Activated B cell treated with CpG ODN at 0.5 μM for 24 hours (primary cell): ENCODE measurements around the gene SPN. TPM values are rescaled to one million over a fixed set of nuclear protein-coding genes. Genes with fewer than 3 reads are reported as not detected.

Source experiments
- ATAC-seq: fragments of 200-7000 bp; cut with Tn5 transposase; one replicate; pipeline ENCODE4 v1.10.0; 2021; ENCODE audit warnings: low read depth, mild to moderate bottlenecking, moderate library complexity
- CTCF ChIA-PET: fragments of 350-600 bp; sonication (Branson Sonifier 250); formaldehyde crosslinking; loops from one replicate; lab custom pipeline; 2021; ENCODE audit warnings: antibody characterized with exemption; lab: Charles Lee
- POLR2A ChIA-PET: fragments of 350-600 bp; sonication (Branson Sonifier 250); formaldehyde crosslinking; loops from one replicate; lab custom pipeline; 2021; ENCODE audit warnings: antibody characterized with exemption; lab: Charles Lee
- DNase-seq: peaks from one replicate; pipeline ENCODE4 v3.0.0; 2022
- H3K27ac Mint-ChIP-seq: one replicate; pipeline ENCODE4 v1.8.0; 2020; ENCODE audit warnings: mixed read lengths
- H3K27me3 Mint-ChIP-seq: one replicate; pipeline ENCODE4 v1.8.0; 2021; ENCODE audit warnings: mixed read lengths
- H3K36me3 Mint-ChIP-seq: one replicate; pipeline ENCODE4 v1.8.0; 2021; ENCODE audit warnings: low read depth, mixed read lengths
- H3K4me1 Mint-ChIP-seq: one replicate; pipeline ENCODE4 v1.8.0; 2021; ENCODE audit warnings: mixed read lengths
- H3K4me3 Mint-ChIP-seq: one replicate; pipeline ENCODE4 v1.8.0; 2020; ENCODE audit warnings: mild to moderate bottlenecking, mixed read lengths
- H3K9me3 Mint-ChIP-seq: one replicate; pipeline ENCODE4 v1.8.0; 2020; ENCODE audit warnings: mixed read lengths
- intact Hi-C: fragments of 100-400 bp; cut with micrococcal nuclease; formaldehyde crosslinking; loops from one replicate; pipeline ENCODE4 v1.15.1; 2024
- total RNA-seq: library from RNA; stranded (reverse); gene quantifications from 2 replicates; pipeline ENCODE4 v1.2.3, GENCODE V29; 2022
- TF ChIP-seq, protein P1 (sequence below): fragments of 200-600 bp; IDR thresholded peaks from one replicate; pipeline ENCODE4 v1.8.0; 2022; ENCODE audit warnings: antibody characterized with exemption, mild to moderate bottlenecking

The SPN gene
- total RNA-seq, 1 donor from 2014 or later: 2.4 TPM

- H3K27me3 Mint-ChIP-seq: no peaks in the 10 kb centered on the region
- ChIA-PET POLR2A (interaction anchor here (0.5 to 1.4 kb wide), 3 partner anchors 27 to 793 kb away, joined by 3 read pairs; no protein-coding TSS in a partner anchor), CTCF (interaction anchor here (0.8 to 1.0 kb wide), 2 partner anchors 9 to 39 kb away, joined by 3 read pairs; no protein-coding TSS in a partner anchor)
- peak within 1 kb of the TSS; percentile 35 for H3K27ac Mint-ChIP-seq
- TF ChIP-seq, protein P1, sequence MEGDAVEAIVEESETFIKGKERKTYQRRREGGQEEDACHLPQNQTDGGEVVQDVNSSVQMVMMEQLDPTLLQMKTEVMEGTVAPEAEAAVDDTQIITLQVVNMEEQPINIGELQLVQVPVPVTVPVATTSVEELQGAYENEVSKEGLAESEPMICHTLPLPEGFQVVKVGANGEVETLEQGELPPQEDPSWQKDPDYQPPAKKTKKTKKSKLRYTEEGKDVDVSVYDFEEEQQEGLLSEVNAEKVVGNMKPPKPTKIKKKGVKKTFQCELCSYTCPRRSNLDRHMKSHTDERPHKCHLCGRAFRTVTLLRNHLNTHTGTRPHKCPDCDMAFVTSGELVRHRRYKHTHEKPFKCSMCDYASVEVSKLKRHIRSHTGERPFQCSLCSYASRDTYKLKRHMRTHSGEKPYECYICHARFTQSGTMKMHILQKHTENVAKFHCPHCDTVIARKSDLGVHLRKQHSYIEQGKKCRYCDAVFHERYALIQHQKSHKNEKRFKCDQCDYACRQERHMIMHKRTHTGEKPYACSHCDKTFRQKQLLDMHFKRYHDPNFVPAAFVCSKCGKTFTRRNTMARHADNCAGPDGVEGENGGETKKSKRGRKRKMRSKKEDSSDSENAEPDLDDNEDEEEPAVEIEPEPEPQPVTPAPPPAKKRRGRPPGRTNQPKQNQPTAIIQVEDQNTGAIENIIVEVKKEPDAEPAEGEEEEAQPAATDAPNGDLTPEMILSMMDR: no peak
- ATAC-seq (no peak), DNase-seq (no peak)
- peak within 1 kb of the TSS; percentile 69 for H3K4me3 Mint-ChIP-seq
- no peaks in the 10 kb centered on the region for H3K36me3 Mint-ChIP-seq
- intact Hi-C loops: no loop called here
- H3K4me1 Mint-ChIP-seq: peaks cover 25% of the 10 kb centered on the region
- H3K9me3 Mint-ChIP-seq: no peaks in the 10 kb centered on the region
These were observed 15.7 kb downstream of the SPN start, which contains the start of gene QPRT for GRCh38 chr16:29678691-29679267. QPRT (plus strand) TSS chr16:29679180; CDS start chr16:29679198, 18 bp downstream.

DNA sequence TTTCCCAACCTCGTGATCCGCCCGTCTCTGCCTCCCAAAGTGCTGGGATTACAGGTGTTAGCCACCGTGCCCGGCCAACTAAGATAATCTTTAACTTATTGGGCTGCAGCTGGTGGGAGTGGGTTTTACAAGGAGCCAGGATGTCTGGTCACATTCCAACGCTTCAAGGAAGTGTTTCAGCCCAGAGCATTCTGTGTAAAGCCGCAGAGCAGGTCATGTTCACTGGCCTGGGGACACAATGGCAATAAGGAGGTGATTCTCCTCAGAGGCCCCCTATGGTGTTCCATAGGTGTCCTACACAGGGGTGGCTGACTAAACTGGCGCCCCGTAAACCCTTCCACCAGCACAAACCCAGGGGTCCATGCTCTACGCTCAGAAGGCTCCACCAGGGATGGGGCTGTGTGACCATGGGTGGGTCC, 17.1 kb downstream of the SPN start:
- CTCF ChIA-PET: no interaction called here
- Mint-ChIP-seq H3K27ac (no peak overlapping the region), H3K4me3 (peak overlapping the region; percentile 69), H3K9me3 (no peaks in the 10 kb centered on the region), H3K36me3 (no peaks in the 10 kb centered on the region), H3K4me1 (peaks cover 25% of the 10 kb centered on the region), H3K27me3 (no peaks in the 10 kb centered on the region)
- TF ChIP-seq, protein P1: no peak
- POLR2A ChIA-PET: interaction anchor here (0.9 to 1.4 kb wide), 6 partner anchors 14 to 246 kb away, joined by 3 to 8 read pairs (median 4); partner anchors contain the start of gene KCTD13
- DNase-seq (no peak), ATAC-seq (no peak)
- intact Hi-C loops: no loop called here

GRCh38 chr16:29683543-29684090, 20.6 kb downstream of the SPN start:
- intact Hi-C loops: no loop called here
- Mint-ChIP-seq H3K4me3 (no peak overlapping the region), H3K27me3 (no peaks in the 10 kb centered on the region), H3K27ac (no peak overlapping the region), H3K9me3 (no peaks in the 10 kb centered on the region), H3K4me1 (peaks cover 23% of the 10 kb centered on the region), H3K36me3 (no peaks in the 10 kb centered on the region)
- CTCF ChIA-PET: no interaction called here
- DNase-seq (no peak), ATAC-seq (no peak)
- TF ChIP-seq, protein P1: no peak
- POLR2A ChIA-PET: interaction anchor here (0.6 kb wide), 1 partner anchor 12 kb away, joined by 3 read pairs; no protein-coding TSS in a partner anchor

GRCh38 chr16:29684679-29685078, 21.6 kb downstream of the SPN start:
- ATAC-seq (no peak), DNase-seq (no peak)
- Mint-ChIP-seq H3K36me3 (no peaks in the 10 kb centered on the region), H3K9me3 (no peaks in the 10 kb centered on the region), H3K4me1 (peaks cover 20% of the 10 kb centered on the region), H3K27me3 (no peaks in the 10 kb centered on the region), H3K27ac (no peak overlapping the region), H3K4me3 (no peak overlapping the region)
- POLR2A ChIA-PET: no interaction called here
- intact Hi-C loops: no loop called here
- TF ChIP-seq, protein P1: no peak
- CTCF ChIA-PET: no interaction called here

DNA sequence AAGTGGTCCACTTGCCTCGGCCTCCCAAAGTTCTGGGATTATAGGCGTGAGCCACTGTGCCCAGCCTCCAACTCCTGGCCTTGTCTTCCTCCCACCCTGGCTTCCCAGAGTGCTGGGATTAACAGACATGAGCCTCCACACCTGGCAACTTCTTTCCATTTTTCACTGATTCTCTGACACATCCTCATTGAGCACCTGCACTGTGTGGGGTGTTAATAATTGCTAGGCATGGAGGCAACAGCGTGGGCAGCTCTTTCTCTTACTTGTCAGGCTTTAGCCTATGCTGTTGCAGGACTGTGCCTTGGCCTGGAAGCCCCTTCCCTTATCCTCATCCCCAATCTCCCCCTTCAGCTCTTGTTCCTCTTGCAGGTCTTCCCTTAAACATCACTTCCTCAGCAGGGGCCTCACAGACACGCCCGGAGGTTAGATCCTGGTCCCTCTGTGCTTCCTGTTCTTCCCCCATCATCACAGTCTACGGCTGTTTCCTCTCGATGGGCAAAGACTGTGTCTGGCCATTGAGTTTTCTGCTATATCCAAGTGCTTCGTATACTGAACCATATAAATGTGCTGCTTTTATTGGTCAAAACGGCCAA, 23.8 kb downstream of the SPN start:
- no peaks in the 10 kb centered on the region for H3K36me3 Mint-ChIP-seq
- TF ChIP-seq, protein P1: no peak
- ATAC-seq: no peak
- intact Hi-C loops: no loop called here
- H3K27me3 Mint-ChIP-seq: no peaks in the 10 kb centered on the region
- H3K9me3 Mint-ChIP-seq: no peaks in the 10 kb centered on the region
- POLR2A ChIA-PET: interaction anchor here (0.6 kb wide), 1 partner anchor 47 kb away, joined by 3 read pairs; no protein-coding TSS in a partner anchor
- CTCF ChIA-PET: interaction anchor here (0.5 to 0.8 kb wide), 2 partner anchors 162 to 267 kb away, joined by 3 read pairs; no protein-coding TSS in a partner anchor
- H3K4me1 Mint-ChIP-seq: peaks cover 16% of the 10 kb centered on the region
- H3K4me3 Mint-ChIP-seq: no peak overlapping the region
- DNase-seq: no peak
- H3K27ac Mint-ChIP-seq: no peak overlapping the region
